Measurements from ENCODE around the gene PITHD1.

Gene PITHD1

DNA sequence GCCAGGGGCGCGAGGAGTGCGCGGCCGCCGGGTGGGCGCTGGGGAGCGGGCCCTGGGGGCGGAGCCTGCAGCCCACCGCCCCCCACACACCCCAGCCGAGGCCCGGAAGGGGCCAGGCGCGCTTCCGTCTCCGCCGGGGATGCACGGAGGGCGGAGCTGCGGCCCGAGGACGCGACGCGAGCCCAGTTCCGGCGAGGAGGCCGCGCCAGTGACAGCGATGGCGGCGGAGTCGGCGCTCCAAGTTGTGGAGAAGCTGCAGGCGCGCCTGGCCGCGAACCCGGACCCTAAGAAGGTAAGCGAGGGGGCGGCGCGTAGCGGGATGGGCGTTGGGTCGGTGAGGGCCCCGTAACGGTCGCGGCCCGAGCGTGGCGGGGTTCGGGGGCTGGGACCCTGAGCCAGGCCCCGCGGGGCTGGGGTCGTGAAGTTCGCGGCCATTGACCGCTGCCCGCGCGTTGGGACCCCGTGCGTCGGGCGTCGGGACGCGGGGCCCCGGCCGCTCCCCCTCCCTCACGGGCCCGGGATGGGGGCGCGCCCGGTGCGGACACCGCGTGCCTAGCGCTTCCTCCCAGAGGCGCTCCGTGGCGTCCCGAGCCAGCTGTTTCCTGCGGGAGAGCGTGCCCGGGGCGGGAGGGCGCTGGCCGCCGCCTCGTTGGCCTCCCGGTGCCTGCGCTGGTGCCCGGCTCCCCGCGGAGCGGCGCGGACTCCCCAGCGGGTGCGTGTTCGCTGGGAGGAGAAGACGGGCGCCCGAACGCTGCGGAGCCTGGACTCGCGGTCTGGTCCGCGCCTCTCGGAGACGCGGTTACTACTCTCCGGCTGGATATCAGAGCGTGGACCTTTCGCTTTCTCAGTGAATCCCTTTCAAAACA is 34.7 kb upstream of the PITHD1 start, which contains the start of gene ELOA:
Gene ELOA, plus strand, starts transcription at position 185 of the 866 bp plus-strand sequence. Its CDS starts 33 bp downstream, at position 218.
- TF ChIP-seq, protein P1, sequence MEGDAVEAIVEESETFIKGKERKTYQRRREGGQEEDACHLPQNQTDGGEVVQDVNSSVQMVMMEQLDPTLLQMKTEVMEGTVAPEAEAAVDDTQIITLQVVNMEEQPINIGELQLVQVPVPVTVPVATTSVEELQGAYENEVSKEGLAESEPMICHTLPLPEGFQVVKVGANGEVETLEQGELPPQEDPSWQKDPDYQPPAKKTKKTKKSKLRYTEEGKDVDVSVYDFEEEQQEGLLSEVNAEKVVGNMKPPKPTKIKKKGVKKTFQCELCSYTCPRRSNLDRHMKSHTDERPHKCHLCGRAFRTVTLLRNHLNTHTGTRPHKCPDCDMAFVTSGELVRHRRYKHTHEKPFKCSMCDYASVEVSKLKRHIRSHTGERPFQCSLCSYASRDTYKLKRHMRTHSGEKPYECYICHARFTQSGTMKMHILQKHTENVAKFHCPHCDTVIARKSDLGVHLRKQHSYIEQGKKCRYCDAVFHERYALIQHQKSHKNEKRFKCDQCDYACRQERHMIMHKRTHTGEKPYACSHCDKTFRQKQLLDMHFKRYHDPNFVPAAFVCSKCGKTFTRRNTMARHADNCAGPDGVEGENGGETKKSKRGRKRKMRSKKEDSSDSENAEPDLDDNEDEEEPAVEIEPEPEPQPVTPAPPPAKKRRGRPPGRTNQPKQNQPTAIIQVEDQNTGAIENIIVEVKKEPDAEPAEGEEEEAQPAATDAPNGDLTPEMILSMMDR (conservative IDR thresholded peaks at IDR 0.05; ENCODE audit: low read depth, low read length) = no peak
- no peak for DNase-seq (ENCODE audit: low read depth)
- peak within 1 kb of the TSS; percentile 79 for H3K4me3 ChIP-seq (ENCODE audit: low read length)

DNA sequence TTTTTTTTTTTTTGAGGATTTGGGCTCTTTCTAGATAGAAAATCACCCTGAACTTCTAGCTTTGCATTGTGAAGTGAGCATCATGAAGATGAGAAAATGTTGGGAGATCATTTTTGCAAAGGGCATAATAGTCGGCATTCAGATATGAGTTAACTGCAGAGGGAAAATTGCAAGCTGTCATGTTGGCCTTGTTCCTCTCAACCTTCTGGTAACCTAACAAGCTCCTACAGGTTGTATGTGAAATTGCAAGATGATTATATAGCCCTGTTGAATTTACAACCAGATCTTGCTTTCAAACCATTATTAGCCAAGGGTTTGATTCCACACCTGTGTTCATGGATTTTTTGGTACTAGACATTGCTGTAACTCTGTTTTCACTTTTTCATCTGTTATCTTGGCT is 32.7 kb upstream of the PITHD1 start:
- no peak for DNase-seq (ENCODE audit: low read depth)
- TF ChIP-seq, protein P1 (conservative IDR thresholded peaks at IDR 0.05; ENCODE audit: low read depth, low read length) = peak; percentile 58
- H3K4me3 ChIP-seq (ENCODE audit: low read length) = no peak overlapping the region

DNA sequence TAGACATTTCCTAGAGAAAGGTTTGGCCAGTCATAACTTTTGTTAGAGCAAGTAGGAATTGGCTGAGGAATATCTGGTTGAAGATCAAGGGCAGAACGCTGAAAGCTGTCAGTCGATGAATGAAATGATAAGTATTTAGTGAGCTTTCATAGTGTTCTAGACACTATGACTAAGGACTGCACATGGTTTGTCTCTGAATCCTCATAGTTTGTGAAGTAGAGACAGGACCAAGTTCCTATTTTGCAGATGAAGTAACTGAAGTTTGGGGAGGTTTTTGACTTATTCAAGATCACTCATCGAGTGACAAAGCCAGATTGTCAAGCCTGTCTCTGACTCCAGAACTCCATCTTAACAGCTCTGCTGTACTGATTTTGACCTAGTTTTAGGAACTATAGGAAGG is 30.2 kb upstream of the PITHD1 start:
- H3K4me3 ChIP-seq (ENCODE audit: low read length) = no peak overlapping the region
- TF ChIP-seq, protein P1 (conservative IDR thresholded peaks at IDR 0.05; ENCODE audit: low read depth, low read length) = no peak

DNA sequence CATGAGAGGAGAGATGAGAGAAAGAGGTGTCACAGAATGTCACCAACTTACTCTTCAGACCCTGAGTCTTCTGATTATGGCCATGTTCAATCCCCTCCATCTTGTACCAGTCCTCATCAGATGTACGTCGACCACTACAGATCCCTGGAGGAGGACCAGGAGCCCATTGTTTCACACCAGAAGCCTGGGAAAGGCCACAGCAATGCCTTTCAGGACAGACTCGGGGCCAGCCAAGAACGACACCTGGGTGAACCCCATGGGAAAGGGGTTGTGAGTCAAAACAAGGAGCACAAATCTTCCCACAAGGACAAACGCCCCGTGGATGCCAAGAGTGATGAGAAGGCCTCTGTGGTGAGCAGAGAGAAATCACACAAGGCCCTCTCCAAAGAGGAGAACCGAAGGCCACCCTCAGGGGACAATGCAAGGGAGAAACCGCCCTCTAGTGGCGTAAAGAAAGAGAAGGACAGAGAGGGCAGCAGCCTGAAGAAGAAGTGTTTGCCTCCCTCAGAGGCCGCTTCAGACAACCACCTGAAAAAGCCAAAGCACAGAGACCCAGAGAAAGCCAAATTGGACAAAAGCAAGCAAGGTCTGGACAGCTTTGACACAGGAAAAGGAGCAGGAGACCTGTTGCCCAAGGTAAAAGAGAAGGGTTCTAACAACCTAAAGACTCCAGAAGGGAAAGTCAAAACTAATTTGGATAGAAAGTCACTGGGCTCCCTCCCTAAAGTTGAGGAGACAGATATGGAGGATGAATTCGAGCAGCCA is 27.0 kb upstream of the PITHD1 start:
- no peak overlapping the region for H3K4me3 ChIP-seq (ENCODE audit: low read length)
- DNase-seq (ENCODE audit: low read depth) = no peak
- TF ChIP-seq, protein P1 (conservative IDR thresholded peaks at IDR 0.05; ENCODE audit: low read depth, low read length) = peak; percentile 80

More for the DNA sequence above, 30.2 kb upstream of the PITHD1 start:
- DNase-seq (ENCODE audit: low read depth) = no peak

DNA sequence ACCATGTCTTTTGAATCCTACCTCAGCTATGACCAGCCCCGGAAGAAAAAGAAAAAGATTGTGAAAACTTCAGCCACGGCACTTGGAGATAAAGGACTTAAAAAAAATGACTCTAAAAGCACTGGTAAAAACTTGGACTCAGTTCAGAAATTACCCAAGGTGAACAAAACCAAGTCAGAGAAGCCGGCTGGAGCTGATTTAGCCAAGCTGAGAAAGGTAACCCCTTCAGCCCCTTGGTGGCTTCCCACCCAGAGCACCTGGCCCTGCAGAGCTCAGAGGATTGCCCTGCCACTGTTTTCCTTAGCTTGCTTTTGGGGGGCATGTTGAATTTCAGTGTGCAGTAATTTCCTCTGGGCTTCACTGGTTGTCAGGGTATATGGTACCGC is 26.4 kb upstream of the PITHD1 start:
- TF ChIP-seq, protein P1 (conservative IDR thresholded peaks at IDR 0.05; ENCODE audit: low read depth, low read length) = no peak
- no peak for DNase-seq (ENCODE audit: low read depth)
- H3K4me3 ChIP-seq (ENCODE audit: low read length) = no peak overlapping the region

DNA sequence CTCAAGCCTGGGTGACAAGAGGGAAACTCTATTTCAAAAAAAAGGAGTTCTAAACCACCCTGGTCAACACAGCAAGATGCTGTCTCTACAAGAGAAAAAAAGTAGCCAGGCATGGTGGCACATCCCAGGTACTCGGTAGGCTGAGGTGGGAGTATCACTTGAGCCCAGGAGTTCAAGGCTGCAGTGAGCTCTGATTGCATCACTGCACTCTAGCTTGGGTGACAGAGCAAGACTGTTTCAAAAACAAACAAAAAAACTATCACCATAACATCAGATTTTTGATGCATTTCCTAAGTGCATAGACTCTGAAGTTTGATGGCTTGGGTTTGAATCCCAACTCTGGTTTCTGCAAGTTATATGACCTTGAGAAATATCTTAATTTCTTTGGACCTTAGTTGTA is 25.3 kb upstream of the PITHD1 start:
- TF ChIP-seq, protein P1 (conservative IDR thresholded peaks at IDR 0.05; ENCODE audit: low read depth, low read length) = no peak
- no peak overlapping the region for H3K4me3 ChIP-seq (ENCODE audit: low read length)
- DNase-seq (ENCODE audit: low read depth) = no peak

Measured in retinal pigment epithelial cell (primary cell).